GM18499 (cell line): Measurements from ENCODE around the gene CTSS.
"Not testable (repeated sequence)": the region's sequence is repeated elsewhere in the genome, so short reads cannot be mapped to it uniquely, and the experiment has no call there.

Source experiments
- ATAC-seq: cut with Tn5 transposase; IDR thresholded peaks from one replicate; pipeline ENCODE4 v1.9.1; 2021; ENCODE audit warnings: moderate number of reproducible peaks; ENCODE audit not compliant: insufficient read depth, unreplicated experiment

Gene CTSS

GRCh38 chr1:150777544-150777943, 12.0 kb upstream of the CTSS start:
- no peak for ATAC-seq

- ATAC-seq = not testable (repeated sequence)
These were observed 10.4 kb upstream of the CTSS start for GRCh38 chr1:150775931-150776505.

- no peak for ATAC-seq
These were observed 9.7 kb upstream of the CTSS start for GRCh38 chr1:150775276-150775675.

- no peak for ATAC-seq
These were observed 6.7 kb upstream of the CTSS start for GRCh38 chr1:150772326-150772725.

- not testable (repeated sequence) for ATAC-seq
These were observed 2.1 kb upstream of the CTSS start for GRCh38 chr1:150767704-150768103.

- not testable (repeated sequence) for ATAC-seq
These were observed 361 bp upstream of the CTSS start for GRCh38 chr1:150765977-150766301.

- ATAC-seq = no peak
These were observed 919 bp downstream of the CTSS start for GRCh38 chr1:150764617-150765101.

GRCh38 chr1:150763018-150763417, 2.6 kb downstream of the CTSS start:
- ATAC-seq = no peak

GRCh38 chr1:150762552-150762951, 3.0 kb downstream of the CTSS start:
- ATAC-seq = no peak

- ATAC-seq = no peak
These were observed 3.8 kb downstream of the CTSS start for GRCh38 chr1:150761801-150762200.

GRCh38 chr1:150760013-150760412, 5.6 kb downstream of the CTSS start:
- no peak for ATAC-seq

GRCh38 chr1:150753416-150753815, 12.2 kb downstream of the CTSS start:
- ATAC-seq = no peak

- ATAC-seq = no peak
These were observed 14.1 kb downstream of the CTSS start for GRCh38 chr1:150751443-150751842.

- ATAC-seq = no peak
These were observed 15.8 kb downstream of the CTSS start for GRCh38 chr1:150749720-150750311.

GRCh38 chr1:150748878-150749719, 16.5 kb downstream of the CTSS start:
- no peak for ATAC-seq

- ATAC-seq = no peak
These were observed 35.4 kb downstream of the CTSS start for GRCh38 chr1:150730130-150730721.

GRCh38 chr1:150724336-150724735, 41.2 kb downstream of the CTSS start:
- ATAC-seq = no peak

GRCh38 chr1:150720703-150721102, 44.9 kb downstream of the CTSS start, which contains the start of gene HORMAD1:
HORMAD1 (minus strand) TSS chr1:150720895; CDS start chr1:150719505, 1,390 bp downstream.
- ATAC-seq = no peak

- ATAC-seq = no peak
These were observed 45.5 kb downstream of the CTSS start for GRCh38 chr1:150720098-150720497.

GRCh38 chr1:150718225-150718891, 47.2 kb downstream of the CTSS start:
- no peak for ATAC-seq
